Upper lobe of left lung (tissue), 4 donors: ENCODE data around the gene CDH8.

Experiments
- EP300 ChIP-seq, 4 donors: sonication (generic); formaldehyde crosslinking; IDR thresholded peaks; one replicate each; pipeline ENCODE4 v1.5.1; 2017; ENCODE audit warnings: antibody characterized with exemption in 4 of 4, control low read depth in 2 of 4
- POLR2A ChIP-seq, 4 donors: fragments of 450-650 bp; IDR thresholded peaks; one replicate each; pipeline ENCODE4 v1.5.1; 2016 to 2017; ENCODE audit warnings: antibody characterized with exemption in 4 of 4, mild to moderate bottlenecking in 2 of 4
- POLR2AphosphoS5 ChIP-seq, 2 donors: sonication (generic); formaldehyde crosslinking; IDR thresholded peaks; one replicate each; pipeline ENCODE4 v1.5.1; 2017; ENCODE audit warnings: antibody characterized with exemption in 2 of 2
- TF ChIP-seq, protein P1 (sequence below), 6 experiments: fragments of 450-650 bp in 4 of 6; fragments of 200-600 bp in 2 of 6; sonication (generic) in 2 of 6; IDR thresholded peaks; one replicate each; pipeline ENCODE4 v1.5.1; 2016 to 2019; ENCODE audit warnings: antibody characterized with exemption in 6 of 6

DNA sequence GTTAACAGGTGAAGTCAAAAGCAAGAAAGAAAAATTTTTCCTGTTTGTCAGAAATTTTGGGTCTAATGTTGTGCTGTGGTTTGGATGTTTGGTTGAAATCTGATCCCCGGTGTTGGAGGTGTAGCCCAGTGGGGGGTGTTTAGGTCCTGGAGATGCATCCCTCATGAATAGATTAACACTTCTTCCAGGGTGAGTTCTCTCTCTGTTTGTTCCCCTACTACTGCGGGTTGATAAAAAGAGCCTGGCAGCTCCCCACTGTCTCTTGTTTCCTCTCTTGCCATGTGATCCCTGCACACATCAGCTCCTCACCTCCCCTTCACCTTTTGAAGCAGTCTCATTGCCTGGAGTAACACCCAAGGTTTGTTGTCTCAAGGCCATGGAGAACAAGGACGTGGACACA is 14.6 kb upstream of the CDH8 start:
- TF ChIP-seq, protein P1, sequence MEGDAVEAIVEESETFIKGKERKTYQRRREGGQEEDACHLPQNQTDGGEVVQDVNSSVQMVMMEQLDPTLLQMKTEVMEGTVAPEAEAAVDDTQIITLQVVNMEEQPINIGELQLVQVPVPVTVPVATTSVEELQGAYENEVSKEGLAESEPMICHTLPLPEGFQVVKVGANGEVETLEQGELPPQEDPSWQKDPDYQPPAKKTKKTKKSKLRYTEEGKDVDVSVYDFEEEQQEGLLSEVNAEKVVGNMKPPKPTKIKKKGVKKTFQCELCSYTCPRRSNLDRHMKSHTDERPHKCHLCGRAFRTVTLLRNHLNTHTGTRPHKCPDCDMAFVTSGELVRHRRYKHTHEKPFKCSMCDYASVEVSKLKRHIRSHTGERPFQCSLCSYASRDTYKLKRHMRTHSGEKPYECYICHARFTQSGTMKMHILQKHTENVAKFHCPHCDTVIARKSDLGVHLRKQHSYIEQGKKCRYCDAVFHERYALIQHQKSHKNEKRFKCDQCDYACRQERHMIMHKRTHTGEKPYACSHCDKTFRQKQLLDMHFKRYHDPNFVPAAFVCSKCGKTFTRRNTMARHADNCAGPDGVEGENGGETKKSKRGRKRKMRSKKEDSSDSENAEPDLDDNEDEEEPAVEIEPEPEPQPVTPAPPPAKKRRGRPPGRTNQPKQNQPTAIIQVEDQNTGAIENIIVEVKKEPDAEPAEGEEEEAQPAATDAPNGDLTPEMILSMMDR (IDR thresholded peaks at IDR 0.05) = no peak
- no peak for TF ChIP-seq POLR2A (IDR thresholded peaks at IDR 0.05)
- TF ChIP-seq POLR2AphosphoS5 (IDR thresholded peaks at IDR 0.05) = no peak
- TF ChIP-seq EP300 (IDR thresholded peaks at IDR 0.05) = no peak
